ENCODE data around the gene HDAC1.

GRCh38 chr1:32337855-32338636 is 46.2 kb downstream of the HDAC1 start:
- TF ChIP-seq POLR2AphosphoS5 (IDR thresholded peaks at IDR 0.05): no peak
- no peak for TF ChIP-seq EP300 (IDR thresholded peaks at IDR 0.05)
- no peak for TF ChIP-seq CTCF (IDR thresholded peaks at IDR 0.05)
- no peak for TF ChIP-seq POLR2A (IDR thresholded peaks at IDR 0.05)

All from gastroesophageal sphincter (tissue), 3 donors.